Measurements from ENCODE around the gene UBE2J2. TPM values are rescaled to one million over a fixed set of nuclear protein-coding genes. Genes with fewer than 3 reads are reported as not detected.
A peak's percentile ranks its signal among the peaks of the same experiment; 100 is the strongest.

UBE2J2 gene
- total RNA-seq, 1 donor from 2014 or later: 68.9 TPM

DNA sequence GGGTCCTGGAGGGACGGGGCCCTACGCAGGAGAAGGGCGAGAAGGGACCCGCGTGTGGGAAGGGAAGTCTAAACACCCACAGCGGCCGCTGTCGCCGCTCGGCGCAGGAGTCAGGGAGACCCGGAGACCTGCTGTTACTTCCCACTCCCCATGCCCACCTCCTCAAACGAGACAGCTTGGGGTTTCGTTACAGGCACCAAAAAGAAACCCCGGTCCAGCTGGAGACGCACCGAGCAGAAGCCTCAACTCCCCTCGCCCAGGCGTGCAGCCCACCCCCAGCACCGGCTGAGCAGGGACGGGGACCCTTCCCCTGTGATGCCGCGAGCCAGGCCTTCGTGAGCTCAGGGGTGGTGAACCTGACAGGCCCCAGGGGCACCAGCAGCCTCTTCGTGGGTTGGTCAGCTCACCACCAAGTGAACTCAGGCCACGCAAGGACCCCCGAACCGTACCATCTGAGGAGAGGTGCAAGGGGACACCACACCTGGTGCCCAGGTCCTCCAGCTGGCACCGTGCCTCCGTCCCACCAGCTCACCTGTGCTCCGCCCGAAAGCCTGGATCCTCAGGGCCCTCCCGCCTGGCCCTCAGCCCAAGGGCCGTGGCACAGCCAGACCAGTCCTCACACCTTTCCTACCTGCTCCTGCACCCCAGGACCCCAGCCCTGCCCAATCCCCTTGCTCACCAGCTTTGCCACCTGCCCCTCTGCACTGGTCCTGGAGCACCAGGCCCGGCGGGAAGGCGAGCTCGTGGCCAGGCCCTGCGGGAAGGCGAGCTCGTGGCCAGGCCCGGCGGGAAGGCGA, 46.9 kb downstream of the UBE2J2 start:
- DNase-seq (ENCODE audit: low spot score): no peak

DNA sequence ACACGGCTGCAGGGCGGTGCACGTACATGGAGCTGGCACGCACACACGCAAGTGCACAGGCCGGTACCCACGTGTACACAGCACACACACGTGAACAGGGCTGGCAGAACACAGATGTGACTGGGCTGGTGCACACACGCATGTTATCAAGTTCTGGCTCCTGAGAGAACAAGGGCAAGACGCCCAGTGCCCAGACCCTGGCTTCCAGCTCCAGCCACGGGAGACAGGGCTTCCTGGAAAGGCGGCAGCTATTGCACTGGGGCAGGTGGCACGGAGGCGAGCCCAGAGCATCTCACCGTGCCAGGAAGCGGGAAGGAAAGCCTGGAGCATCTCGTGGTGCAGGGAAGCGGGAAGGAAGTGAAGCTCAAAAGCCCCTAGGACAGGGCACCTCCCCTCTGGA, 47.7 kb downstream of the UBE2J2 start:
- no peak for DNase-seq (ENCODE audit: low spot score)

DNA sequence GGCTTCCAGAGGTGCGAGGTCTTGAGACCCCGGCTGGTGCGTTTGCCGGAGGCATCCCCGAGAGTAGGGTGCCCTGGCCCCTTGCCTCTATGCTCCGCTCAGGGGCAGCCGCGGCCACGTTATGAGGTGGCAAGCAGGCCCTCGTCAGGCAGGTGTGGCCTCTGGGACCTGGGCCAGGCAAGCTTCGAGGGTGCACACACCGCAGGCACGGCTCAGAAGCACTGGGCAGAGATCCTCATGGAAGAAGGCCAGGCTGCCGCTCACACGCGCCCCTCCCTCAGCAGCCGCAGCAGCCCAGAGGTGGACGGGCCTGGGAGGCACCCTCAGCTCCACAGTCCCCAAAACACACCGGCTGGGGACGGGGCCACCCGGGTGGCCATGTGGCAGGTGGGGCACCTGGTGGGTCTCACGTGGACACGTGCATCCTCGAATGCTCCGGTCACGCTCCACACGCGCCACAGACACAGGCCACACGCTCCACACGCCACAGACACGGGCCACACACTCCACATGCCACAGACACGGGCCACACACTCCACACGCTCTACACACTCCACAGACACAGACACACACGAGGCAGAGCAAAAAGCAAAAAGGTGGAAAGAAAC, 48.3 kb downstream of the UBE2J2 start:
- DNase-seq (ENCODE audit: low spot score): no peak

DNA sequence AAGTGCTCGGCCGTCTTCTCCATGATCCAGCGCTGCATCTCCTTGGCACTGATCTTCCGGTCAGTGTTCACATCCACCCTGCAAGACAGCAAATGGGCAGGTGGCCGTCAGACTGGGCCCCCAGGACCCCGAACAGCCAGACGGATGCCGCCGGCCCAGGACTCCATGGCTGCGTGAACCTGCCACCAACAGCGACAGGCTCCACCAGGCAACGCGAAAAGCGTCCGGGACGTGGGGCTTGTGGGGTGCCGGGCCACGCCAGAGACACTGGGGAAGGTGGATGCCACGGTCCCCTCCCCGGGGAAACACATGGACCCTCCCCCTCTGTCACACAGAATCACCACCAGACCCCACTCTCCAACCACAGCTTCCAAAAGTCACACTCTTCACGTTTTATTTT, 49.8 kb downstream of the UBE2J2 start:
- no peak for DNase-seq (ENCODE audit: low spot score)

DNA sequence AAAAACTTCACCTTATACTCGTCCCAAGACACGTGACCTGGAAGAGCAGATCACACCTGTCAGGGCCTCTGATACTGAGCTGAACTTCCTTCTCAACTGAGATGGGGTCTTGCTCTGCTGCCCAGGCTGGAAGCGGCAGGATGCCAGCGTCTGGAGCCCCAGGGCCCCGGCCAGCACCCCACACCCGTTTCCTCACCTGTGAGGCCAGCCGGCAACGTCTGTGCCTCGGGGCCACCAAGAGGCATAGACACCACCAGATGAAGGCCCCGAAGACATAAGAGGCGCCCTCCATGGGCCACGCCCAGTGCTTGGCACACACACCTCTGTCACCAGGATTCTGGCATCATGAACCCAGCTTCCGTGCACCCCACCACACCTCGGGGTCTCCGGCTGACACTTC, 50.3 kb downstream of the UBE2J2 start:
- DNase-seq (ENCODE audit: low spot score): no peak

DNA sequence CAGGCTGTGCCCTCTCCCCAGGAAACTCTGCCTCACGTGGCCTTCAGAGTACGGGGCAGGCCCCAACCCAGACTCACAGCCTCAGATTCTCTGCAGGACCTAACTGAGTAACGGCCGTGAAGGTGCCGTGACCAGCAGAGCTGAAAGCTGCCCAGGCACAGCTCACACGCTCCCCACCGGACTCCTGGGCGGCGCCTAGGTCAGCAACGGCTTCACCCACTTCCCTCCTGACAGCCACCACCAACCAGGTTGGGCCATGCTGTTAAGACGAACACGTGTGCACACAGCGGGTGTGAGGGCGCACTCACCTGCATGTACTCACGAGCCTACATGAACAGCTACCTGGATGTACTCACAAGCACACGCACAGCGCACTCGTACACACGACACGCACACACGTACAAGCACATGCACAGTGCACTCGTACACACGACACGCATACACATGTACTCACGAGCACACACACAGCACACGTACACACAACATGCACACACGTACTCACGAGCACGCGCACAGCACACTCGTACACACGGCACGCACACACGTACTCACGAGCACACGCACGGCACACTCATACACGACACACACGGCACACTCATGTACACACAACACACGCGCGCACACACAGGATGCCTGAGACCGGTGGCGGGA, 51.0 kb downstream of the UBE2J2 start:
- DNase-seq (ENCODE audit: low spot score): no peak

DNA sequence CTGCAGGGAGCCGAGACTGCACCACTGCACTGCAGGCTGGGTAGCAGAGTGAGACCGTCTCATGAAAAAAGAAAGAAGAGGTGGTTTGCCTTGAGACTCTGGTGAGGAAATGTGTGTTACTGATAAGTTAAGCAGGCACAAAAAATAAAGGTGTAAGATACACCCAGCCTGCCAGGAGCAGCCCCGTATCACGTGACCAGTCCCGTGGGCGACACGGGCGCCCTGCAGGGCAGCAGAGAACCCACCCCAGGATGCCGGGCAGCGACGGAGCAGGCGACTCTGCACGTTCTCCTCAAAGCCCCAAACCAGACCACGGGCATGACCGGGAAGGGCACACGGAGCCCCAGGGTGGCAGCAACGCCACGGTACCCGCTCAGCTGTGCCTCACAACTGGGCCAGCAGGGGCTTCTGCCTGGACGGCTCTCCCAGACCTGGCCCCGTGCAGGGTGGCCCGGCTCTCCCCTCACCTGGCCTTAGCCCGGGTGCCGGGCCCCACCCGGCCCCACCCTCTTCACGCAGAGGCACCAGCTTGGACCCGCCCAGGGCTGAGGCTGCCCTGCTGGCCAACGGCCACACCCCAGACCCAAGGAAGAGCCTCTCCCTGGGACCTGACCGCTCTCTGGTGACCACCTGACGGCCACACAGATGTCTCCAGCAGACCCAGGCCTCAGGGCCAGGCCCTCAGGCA, 51.6 kb downstream of the UBE2J2 start:
- no peak for DNase-seq (ENCODE audit: low spot score)

DNA sequence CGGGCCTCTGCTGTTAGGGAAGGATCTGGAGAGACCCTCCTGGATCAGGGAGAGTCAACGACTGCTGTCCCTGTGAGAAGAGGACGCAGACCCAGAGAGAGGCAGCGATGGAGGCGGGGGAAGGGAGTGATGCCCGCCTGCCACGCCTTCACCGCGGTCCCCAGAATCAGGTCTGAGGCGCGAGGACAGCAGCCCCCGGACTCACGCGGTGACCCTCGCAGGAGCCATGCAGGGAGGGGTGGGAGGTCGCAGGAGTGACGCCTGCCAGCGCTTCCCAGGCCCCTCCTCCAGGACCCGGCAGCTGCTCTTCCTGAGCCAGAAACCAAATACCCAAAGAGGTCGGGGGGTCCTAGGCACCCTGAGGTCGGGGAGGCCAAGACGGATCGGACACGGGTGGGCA, 53.5 kb downstream of the UBE2J2 start:
- no peak for DNase-seq (ENCODE audit: low spot score)

DNA sequence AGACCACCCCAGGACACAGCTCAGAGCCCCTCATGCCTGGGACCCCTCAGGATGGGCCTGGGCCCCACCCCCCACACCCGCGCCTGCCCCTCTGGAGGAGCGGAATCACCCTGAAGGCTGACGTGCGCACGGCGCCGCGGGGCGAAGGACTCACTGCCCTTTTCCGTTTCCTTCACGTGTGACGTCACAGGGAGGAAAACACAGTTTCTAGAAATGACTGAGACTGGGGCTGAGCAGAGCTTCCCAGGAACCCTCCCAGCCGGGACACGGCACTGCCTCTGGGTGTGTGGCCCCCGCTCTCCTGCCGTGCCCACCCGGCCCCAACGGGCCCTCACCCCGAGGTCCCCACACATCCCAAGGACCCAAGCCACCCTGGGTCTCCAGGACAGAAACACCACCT, 54.3 kb downstream of the UBE2J2 start:
- no peak for DNase-seq (ENCODE audit: low spot score)

DNA sequence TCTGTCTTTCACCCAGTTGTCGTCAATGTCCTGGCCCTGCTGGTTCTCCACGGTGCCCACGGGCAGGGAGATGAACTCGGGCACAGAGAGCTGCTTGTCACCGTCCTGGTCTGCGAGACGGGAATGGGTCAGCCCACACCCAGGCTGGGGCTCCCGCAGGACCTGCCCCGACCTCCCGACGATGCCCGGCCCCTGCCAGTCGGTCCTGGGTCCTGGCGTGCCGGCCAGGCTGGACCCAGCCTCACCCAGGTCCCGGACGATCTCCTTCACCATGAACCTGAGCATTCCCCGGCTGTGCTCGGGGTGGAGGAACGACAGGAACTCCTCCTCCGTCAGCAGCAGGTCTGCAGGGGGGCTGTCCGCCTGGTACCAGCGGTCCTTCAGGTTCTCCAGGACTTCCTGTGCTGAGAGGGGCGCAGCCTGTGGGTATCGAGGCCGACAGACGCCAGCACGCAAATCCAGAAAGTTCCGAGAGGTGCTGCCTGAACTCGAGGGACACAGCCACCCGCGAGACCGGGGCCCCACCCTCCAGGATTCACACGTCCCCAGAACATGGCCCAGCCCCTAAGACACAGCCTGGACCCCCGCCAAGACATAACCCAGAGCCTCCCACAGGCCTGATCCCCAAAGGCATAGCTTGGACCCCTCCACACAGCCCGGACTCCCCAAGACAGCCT, 55.0 kb downstream of the UBE2J2 start:
- DNase-seq (ENCODE audit: low spot score): no peak

DNA sequence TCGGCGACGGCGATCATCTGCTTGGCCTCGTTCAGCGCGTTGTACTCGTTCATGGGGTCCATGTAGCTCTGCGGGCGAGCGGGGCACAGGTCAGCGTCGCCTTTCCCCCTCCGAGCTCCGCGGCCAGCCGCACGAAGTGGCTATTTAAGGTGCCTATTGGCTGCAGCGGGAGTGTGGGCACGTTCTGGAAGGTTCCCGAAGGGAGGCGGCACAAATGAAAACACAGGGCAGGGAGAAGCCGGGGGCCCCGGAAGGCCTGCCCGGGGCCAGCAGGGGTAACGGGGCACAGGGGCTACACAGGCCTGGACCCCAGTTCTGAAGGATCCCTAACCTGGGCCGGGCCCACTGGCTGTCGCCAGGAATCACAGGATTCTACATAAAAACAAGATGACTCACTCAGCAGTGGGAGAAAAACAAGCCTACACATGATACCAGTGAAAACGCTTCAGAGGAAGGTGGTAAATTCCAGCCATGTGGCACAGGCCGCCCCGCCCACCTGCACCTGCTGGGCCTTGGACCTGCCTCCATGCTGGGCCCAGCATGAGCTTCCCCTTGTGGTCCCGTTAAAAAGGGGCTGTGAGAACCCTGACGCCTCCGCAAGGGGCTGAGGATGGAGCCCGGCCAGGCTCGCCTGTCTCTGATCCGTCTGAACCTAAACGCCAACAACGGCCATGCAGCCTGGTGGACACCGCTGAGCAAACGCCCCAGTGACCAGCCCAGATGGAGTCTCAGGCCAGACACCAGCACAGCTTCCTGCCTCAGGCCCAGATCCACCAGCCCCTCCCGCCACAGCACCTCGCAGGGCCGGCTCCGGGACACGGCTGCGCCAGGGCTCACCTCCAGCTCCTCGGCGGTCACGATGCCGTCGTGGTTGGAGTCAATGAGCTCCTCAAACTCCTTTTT, 55.8 kb downstream of the UBE2J2 start:
- no peak for DNase-seq (ENCODE audit: low spot score)

DNA sequence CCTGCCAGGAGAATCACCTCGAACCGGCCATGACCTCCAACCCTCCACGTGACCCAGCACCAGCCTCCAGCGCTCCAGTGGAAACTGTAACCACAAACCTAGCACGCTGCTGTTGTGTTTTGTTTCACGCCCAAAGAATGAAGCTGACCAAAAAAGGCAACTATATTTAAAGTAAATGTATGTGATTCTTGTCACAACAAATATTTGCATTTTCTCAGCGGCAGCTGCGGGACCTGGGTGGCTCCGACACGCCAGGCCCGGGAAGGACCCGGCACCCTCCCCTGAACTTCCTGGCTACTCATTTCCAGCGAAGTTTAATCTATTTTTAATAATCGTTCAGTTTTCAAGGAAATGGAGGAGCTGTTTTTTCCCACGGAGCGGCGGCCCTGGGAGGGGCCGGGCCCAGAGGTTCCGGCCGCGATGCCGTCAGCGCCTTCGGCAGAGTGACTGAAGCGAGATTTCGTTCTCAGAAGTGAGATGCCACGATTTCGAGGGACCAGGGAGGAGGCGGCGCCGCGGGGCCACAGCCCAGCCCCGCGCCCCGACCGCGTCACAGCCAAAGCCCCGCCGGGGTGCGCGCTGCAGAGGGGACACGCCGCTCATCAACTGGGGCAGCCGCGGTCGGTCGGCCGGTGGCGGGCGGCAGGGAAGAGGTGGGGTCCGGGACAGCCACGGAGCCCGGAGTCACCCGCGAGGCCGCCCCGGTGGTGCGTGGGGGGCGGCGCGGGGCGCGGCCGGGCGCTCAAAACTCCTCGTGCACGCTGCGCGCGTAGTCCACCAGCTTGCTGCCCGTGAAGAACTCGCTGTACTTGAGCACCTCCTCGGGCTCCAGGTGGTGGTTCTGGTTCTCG, 56.7 kb downstream of the UBE2J2 start:
- no peak for DNase-seq (ENCODE audit: low spot score)

DNA sequence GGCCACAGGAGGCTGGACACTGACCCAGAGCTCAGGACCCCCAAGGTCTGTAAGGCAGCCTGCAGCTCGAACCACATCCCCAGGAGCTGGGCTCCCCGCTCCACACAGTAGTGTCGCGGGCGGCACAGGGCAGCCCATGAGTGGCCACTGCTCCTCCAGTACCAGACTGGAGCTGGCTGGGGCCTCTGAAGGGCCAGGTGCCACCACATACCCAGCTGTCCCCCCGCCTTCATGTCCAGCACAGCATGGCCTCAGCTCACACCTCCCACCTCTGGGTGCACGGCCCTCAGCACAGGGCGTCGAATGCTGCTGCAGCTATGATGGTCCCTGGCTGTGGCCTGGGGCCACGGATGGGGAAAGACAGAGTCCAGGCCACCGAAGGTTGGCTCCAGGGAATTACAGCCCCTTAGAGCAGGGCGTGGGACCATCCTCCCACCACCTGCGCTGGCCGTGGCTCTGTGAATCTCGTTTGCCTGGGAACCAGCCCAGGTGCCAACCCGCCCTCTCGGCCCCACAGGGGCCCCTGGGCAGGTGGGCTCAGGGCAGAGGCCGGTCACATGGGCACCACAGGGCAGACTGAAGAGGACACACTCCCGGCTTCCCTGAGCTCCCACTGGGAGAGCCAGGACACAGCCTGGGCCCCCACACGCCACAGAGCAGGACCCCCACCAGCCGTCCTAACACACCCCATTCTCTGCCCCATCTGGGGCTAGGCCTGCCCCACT, 57.6 kb downstream of the UBE2J2 start:
- DNase-seq (ENCODE audit: low spot score): no peak

DNA sequence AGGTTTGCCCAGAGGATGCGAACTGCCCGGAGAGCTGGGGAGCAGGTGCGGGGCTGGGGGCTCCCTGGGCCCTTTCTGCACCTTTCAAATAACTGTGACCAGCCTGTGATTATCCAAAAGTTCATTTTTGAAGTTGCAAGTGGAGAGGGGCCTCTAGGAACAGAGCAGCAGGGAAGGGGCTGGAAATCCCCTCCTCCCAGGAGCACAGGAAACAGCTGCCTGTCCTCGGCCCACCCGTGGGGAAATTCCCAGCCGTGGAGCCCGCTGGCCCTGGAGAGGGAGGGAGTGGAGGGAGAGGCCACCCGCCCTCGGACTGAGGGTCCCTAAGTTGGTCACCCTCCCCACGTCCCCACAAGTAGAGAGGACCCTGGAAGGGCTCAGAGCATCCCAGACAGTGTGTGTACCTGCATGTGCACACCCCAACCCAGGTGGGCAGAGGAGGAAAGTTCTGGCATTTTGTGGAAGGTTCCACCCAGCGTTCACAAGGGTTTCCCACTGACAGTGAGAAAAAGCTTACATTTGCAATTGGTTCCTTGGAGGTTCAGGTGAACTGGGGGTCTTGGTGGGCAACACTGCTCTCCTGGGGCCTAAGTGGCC, 58.5 kb downstream of the UBE2J2 start:
- no peak for DNase-seq (ENCODE audit: low spot score)

DNA sequence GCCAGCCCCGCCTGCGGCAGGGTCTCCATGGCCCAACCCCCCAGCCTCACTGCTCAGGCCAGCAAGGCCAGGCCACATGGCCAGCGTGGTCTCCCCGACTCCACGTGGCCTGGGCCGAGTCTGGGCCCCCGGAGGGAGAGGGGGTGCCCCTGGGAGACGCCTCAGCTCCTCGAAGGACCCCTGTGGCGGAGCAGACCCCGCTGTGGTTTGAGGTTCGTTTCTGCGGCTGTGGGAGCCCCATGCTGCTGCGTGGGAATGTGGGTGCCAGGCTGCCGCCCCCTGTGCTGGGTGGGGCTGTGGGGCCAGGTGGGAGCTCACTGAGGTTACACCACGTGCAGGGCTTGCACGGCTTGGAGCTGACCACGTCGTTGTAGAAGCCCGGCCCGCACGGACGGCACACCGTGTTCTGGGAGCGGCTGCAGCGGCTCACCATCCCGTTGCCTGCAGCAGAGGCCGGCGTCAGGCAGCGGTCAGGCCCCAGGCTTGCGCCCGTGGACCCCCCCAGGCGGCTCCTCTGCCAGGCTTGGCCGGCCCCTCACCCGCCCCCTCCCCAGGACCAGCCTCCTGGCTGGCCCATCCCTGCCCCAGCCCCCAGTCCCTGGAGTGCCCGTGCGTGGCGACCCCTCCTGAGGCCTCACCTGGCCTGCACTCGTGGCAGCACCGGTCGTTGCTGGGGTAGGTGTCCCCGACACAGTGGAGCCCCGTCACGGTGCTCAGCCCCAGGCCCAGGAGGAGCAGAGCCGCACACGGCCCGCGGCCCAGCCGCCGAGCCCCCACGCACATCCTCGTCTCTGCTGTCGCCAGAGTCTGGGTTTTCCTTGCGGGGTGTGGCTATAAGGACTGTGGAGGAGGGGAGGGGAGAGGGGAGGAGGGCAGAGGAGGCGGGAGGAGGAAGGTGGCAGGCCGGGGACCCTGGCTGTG, 60.0 kb downstream of the UBE2J2 start, which contains the start of gene TNFRSF4:
Gene TNFRSF4 (minus strand): TSS at position 809 of the 921 bp plus-strand sequence. CDS start 26 bp downstream, at position 783.
- DNase-seq (ENCODE audit: low spot score): no peak

DNA sequence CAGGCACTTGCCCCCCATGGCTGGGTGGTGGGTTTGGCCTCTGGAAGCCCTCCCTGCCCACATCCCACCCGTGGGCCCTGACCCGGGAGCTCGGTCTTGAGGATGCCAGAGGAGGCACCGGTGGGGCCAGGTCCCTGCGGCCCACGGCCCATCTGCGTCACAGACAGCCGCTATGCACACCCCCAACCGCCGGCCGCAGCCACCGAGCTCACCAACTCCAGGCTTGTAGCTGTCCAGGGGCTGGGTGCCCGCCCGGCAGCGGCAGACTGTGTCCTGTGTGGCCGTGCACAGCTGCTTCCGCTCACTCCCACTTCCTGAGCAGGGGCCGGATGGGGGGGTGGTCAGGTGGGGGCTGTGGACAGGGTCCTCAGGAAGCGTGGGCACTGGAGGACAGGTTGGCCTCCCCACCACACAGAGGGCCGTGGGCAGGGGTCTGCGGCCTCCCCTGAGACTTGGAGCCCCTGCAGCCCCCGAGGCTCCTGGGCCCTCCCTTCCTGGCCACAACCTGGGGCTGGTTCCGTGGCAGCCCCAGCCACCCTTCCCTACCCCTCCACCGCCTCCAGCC, 60.8 kb downstream of the UBE2J2 start:
- peak; percentile 39 for DNase-seq (ENCODE audit: low spot score)
